HG02571 (cell line): ENCODE data around the gene FRG1.
"Not testable (repeated sequence)": the region's sequence is repeated elsewhere in the genome, so short reads cannot be mapped to it uniquely, and the experiment has no call there.

Source experiments
- ATAC-seq: cut with Tn5 transposase; IDR thresholded peaks from one replicate; pipeline ENCODE4 v1.9.1; 2021; ENCODE audit warnings: mild to moderate bottlenecking, moderate library complexity; ENCODE audit not compliant: unreplicated experiment

Gene FRG1

DNA sequence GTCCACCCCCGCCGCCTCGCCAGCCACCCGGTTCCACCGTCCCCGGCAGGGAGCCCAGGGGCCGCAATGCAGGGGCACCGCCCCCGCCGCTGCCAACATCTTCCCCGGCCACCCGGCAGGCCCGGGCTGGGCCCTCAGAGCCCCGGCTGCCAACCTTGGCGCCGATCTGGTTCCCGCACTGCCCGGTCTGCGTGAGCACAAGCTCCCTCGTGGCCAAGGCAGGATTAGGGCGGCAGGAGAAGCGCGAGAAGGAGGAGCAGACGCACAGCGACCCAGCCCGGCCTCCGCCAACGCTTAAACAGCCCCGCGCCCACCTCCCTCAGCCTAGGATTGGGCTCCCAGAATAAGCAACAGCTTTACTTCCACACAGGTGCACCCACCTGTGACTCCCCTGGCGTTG, 44.0 kb downstream of the FRG1 start:
- not testable (repeated sequence) for ATAC-seq

DNA sequence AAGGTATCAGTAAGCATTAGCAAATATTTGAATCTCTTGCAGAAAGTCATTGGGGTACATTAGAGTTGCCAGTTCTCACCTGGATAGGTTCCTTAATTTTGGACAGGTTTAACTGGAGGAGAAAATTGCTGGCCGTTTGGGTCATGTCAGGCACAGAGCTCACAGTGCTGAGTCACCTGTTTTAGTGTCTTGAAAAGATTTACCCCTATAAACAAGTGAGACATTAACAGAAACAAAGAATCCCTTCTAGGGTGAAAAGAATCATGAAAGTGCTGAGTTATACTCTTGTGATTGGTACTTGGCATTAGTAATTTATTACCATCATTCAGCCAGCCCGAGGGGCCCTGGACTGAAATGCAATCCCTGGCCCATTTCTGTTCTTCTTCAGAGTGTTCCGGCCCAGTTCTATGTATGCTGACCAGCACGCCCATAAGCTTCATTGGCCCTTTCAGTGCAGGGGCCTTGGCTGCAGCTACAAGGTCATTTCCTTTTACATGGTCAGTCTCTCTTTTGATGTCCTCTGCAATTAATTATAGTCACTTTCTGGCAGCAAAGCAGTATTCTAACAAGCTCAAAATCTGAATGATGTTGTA, 45.1 kb downstream of the FRG1 start:
- not testable (repeated sequence) for ATAC-seq

DNA sequence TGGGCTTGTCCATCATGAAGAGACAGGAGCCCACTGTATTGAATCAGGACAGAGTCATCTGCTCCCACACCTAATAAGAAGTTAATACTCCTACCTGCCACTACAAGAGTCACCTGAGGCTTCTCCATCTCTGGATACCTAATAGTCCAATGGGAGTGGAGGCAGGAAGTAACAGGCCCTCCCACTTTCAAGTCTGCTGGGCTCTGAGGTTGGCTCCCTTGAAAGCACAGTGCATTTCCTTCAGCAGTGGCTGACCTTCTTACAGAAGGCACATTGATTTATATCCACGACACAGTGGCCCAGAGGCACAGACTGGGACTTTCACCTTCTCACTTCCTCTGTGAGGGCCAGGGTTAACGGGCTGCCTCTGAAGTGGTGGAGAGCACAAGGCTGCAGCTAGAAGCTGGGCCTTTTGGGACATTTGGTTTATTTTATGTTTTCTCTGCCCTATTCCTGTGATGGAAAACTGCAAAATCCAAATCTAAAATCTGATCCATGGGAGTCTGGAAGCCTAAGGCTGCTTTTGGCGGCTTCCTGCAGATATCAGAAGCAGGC, 48.3 kb downstream of the FRG1 start:
- no peak for ATAC-seq

DNA sequence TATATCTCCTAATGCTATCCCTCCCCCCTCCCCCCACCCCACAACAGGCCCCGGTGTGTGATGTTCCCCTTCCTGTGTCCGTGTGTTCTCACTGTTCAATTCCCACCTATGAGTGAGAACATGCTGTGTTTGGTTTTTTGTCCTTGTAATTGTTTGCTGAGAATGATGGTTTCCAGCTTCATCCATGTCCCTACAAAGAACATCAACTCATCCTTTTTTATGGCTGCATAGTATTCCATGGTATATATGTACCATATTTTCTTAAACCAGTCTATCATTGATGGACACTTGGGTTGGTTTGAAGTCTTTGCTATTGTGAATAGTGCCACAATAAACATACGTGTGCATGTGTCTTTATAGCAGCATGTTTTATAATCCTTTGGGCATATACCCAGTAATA, 49.3 kb downstream of the FRG1 start:
- ATAC-seq = not testable (repeated sequence)
